SK-N-SH (cell line): ENCODE measurements around the gene EPHA3. TPM values are rescaled to one million over a fixed set of nuclear protein-coding genes. Genes with fewer than 3 reads are reported as not detected.

Experiments used
- CTCF ChIA-PET: fragments of 300-600, 350-600 bp; formaldehyde crosslinking; extraction: SDS; loops from one replicate; lab custom pipeline; 2021; lab: Yijun Ruan, JAX
- POLR2A ChIA-PET: fragments of 350-600 bp; sonication (Branson Sonifier 250); formaldehyde crosslinking; extraction: SDS; loops from one replicate; lab custom pipeline; 2020; ENCODE audit warnings: antibody characterized with exemption, inconsistent platforms; lab: Yijun Ruan, JAX
- DNase-seq: peaks from one replicate; pipeline ENCODE4 v3.0.0; 2012
- H2AFZ ChIP-seq: fragments of 200-600 bp; sonication (generic); 2 replicates; pipeline ENCODE4 v1.8.1; 2016; ENCODE audit warnings: antibody characterized with exemption, mild to moderate bottlenecking, low read depth
- H3F3A ChIP-seq: fragments of 200-600 bp; sonication (generic); replicated peaks from 2 replicates; pipeline ENCODE3; 2016; ENCODE audit warnings: antibody characterized with exemption, mild to moderate bottlenecking; ENCODE audit not compliant: insufficient read depth
- H3K27ac ChIP-seq, 2 experiments: fragments of 200-500 bp in 1 of 2; fragments of 200-600 bp in 1 of 2; sonication (Bioruptor generic) in 1 of 2; sonication (generic), shearing (Covaris generic) in 1 of 2; 2 replicates each; pipeline versions ENCODE4 v1.5.1 to v1.6.1; 2014 to 2016; ENCODE audit warnings: low read depth in 2 of 2, inconsistent platforms in 1 of 2, low read length in 1 of 2, mild to moderate bottlenecking in 1 of 2, mixed read lengths in 1 of 2
- H3K27me3 ChIP-seq: fragments of 200-600 bp; sonication (generic), shearing (Covaris generic); 2 replicates; pipeline ENCODE4 v1.6.1; 2016; ENCODE audit warnings: mixed run types; ENCODE audit not compliant: insufficient read depth
- H3K36me3 ChIP-seq, 2 experiments: fragments of 200-500 bp in 1 of 2; fragments of 200-600 bp in 1 of 2; sonication (Bioruptor generic) in 1 of 2; sonication (generic) in 1 of 2; replicated peaks in 1 of 2; 2 replicates each; pipeline versions ENCODE3 to v1.5.1; 2014 to 2016; ENCODE audit warnings: low read length in 1 of 2, mild to moderate bottlenecking in 1 of 2; ENCODE audit not compliant: insufficient read depth in 2 of 2, control insufficient read depth in 1 of 2
- H3K4me1 ChIP-seq, 2 experiments: fragments of 200-500 bp in 1 of 2; fragments of 200-600 bp in 1 of 2; sonication (Bioruptor generic) in 1 of 2; sonication (generic), shearing (Covaris generic) in 1 of 2; 2 replicates each; pipeline versions ENCODE4 v1.5.1 to v1.6.1; 2014 to 2016; ENCODE audit warnings: low read depth in 1 of 2, low read length in 1 of 2, mixed run types in 1 of 2; ENCODE audit not compliant: insufficient read depth in 2 of 2, control insufficient read depth in 1 of 2
- H3K4me2 ChIP-seq: fragments of 200-600 bp; sonication (generic), shearing (Covaris generic); 2 replicates; pipeline ENCODE4 v1.6.1; 2017; ENCODE audit warnings: mixed run types
- H3K4me3 ChIP-seq, 2 experiments: fragments of 200-500 bp in 1 of 2; fragments of 200-600 bp in 1 of 2; sonication (Bioruptor generic) in 1 of 2; sonication (generic), shearing (Covaris generic) in 1 of 2; 2 replicates each; pipeline versions ENCODE4 v1.5.1 to v1.8.1; 2014 to 2016; ENCODE audit warnings: low read depth in 2 of 2, inconsistent platforms in 1 of 2, low read length in 1 of 2, mild to moderate bottlenecking in 1 of 2, mixed read lengths in 1 of 2, moderate library complexity in 1 of 2
- H3K79me2 ChIP-seq: fragments of 200-600 bp; sonication (generic); 2 replicates; pipeline ENCODE4 v1.8.1; 2017; ENCODE audit warnings: mild to moderate bottlenecking; ENCODE audit not compliant: insufficient read depth
- H3K9ac ChIP-seq: fragments of 200-600 bp; sonication (generic); 2 replicates; pipeline ENCODE4 v1.6.1; 2017; ENCODE audit warnings: mixed run types
- H3K9me2 ChIP-seq: fragments of 200-600 bp; sonication (generic); 2 replicates; pipeline ENCODE4 v1.6.1; 2017; ENCODE audit warnings: mixed run types
- H3K9me3 ChIP-seq: fragments of 200-600 bp; sonication (generic); 2 replicates; pipeline ENCODE4 v1.6.1; 2017; ENCODE audit warnings: mixed run types, mild to moderate bottlenecking, moderate library complexity
- H4K20me1 ChIP-seq: fragments of 200-600 bp; sonication (generic); 2 replicates; pipeline ENCODE4 v1.6.1; 2017; ENCODE audit warnings: mild to moderate bottlenecking, mixed run types; ENCODE audit not compliant: insufficient read depth
- CHD2 ChIP-seq: fragments of 150-350 bp; IDR thresholded peaks from 2 replicates; pipeline ENCODE4 v1.6.1; 2018; ENCODE audit warnings: low read length; ENCODE audit not compliant: partially characterized antibody
- ELF1 ChIP-seq: IDR thresholded peaks from 2 replicates; pipeline ENCODE4 v1.4.0; 2012
- EZH2phosphoT487 ChIP-seq: fragments of 200-600 bp; sonication (generic); IDR thresholded peaks from 2 replicates; pipeline ENCODE4 v1.6.1; 2017; ENCODE audit warnings: low read depth, mixed run types, mild to moderate bottlenecking, antibody characterized with exemption, moderate library complexity, borderline replicate concordance
- FOSL2 ChIP-seq: IDR thresholded peaks from 2 replicates; pipeline ENCODE4 v1.4.0; 2012; ENCODE audit warnings: low read depth, mild to moderate bottlenecking, moderate library complexity, borderline replicate concordance
- FOXJ3 ChIP-seq: sonication (generic); formaldehyde crosslinking; IDR thresholded peaks from 2 replicates; pipeline ENCODE4 v1.5.1; 2020; ENCODE audit warnings: mild to moderate bottlenecking, missing genetic modification reagents
- FOXM1 ChIP-seq: IDR thresholded peaks from 2 replicates; pipeline ENCODE4 v1.4.0; 2012; ENCODE audit warnings: low read depth, mild to moderate bottlenecking
- GABPA ChIP-seq: IDR thresholded peaks from 2 replicates; pipeline ENCODE4 v1.4.0; 2012; ENCODE audit warnings: low read depth, mild to moderate bottlenecking
- GATA2 ChIP-seq: sonication (generic); formaldehyde crosslinking; IDR thresholded peaks from 2 replicates; pipeline ENCODE4 v1.5.0; 2020; ENCODE audit warnings: mild to moderate bottlenecking, missing genetic modification reagents
- NFIC ChIP-seq: IDR thresholded peaks from 2 replicates; pipeline ENCODE4 v1.4.0; 2012; ENCODE audit warnings: borderline replicate concordance
- NRF1 ChIP-seq: IDR thresholded peaks from 2 replicates; pipeline ENCODE4 v1.6.1; 2012; ENCODE audit warnings: low read depth, mild to moderate bottlenecking, low read length
- PBX3 ChIP-seq: IDR thresholded peaks from 2 replicates; pipeline ENCODE4; 2012
- POLR2AphosphoS5 ChIP-seq: IDR thresholded peaks from 2 replicates; pipeline ENCODE4 v1.6.1; 2012; ENCODE audit warnings: low read depth, low read length
- RAD21 ChIP-seq: IDR thresholded peaks from 2 replicates; pipeline ENCODE4 v1.6.1; 2012; ENCODE audit warnings: mild to moderate bottlenecking, low read length
- RXRA ChIP-seq: IDR thresholded peaks from 2 replicates; pipeline ENCODE4 v1.4.0; 2012; ENCODE audit warnings: low read depth, mild to moderate bottlenecking, borderline replicate concordance
- TAF1 ChIP-seq: IDR thresholded peaks from 2 replicates; pipeline ENCODE4 v1.6.1; 2012; ENCODE audit warnings: low read depth, mild to moderate bottlenecking, low read length, moderate library complexity, borderline replicate concordance
- ZBTB33 ChIP-seq: IDR thresholded peaks from 2 replicates; pipeline ENCODE4 v1.4.0; 2012; ENCODE audit warnings: low read depth, borderline replicate concordance
- WGBS: methylation state at CpG from one replicate; pipeline ENCODE4 v1.1.6; 2017; ENCODE audit warnings: low lambda C conversion rate; 5-methylcytosine and 5-hydroxymethylcytosine counted together
- polyA plus RNA-seq, 3 experiments: library from polyadenylated mRNA; depleted of rRNA; stranded (reverse); fragments of >200 nt; gene quantifications; 2 replicates each; pipeline ENCODE4 v1.2.3, GENCODE V29; 2012
- TF ChIP-seq, protein P1 (sequence below): IDR thresholded peaks from 2 replicates; pipeline ENCODE4 v1.4.0; 2012; ENCODE audit warnings: low read depth, borderline replicate concordance

EPHA3 gene
- polyA plus RNA-seq, 1 of the 3 experiments (the other 2 are of a cell fraction): not detected

DNA sequence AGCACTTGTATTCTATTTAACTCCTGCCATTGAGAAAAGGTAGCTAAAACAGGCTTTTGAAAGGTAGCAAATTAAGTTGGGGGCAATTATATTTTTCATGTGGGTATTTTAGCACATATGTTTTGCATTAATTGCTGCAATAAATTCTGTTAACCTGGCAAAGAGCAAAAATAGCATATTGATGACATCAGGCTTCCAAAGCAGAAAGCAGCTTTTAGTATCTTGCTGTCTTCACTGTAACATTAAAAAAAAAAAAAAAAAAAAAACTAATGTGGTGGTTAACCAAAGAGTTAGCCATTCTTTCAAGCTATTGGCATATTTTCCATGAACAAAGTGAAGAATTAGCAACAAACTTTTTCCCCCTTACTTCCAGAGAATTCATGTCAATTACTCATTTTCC is 9.1 kb downstream of the EPHA3 start:
- Histone ChIP-seq H3K9ac (no peak overlapping the region), H3K27me3 (peaks cover 5% of the 10 kb centered on the region; the same call in 1 of the 2 replicates), H3K36me3 (no peaks in the 10 kb centered on the region), H3K4me2 (no peak overlapping the region), H3F3A (no peaks in the 10 kb centered on the region), H3K79me2 (no peaks in the 10 kb centered on the region), H2AFZ (no peak overlapping the region), H3K9me3 (no peaks in the 10 kb centered on the region), H3K4me1 (no peaks in the 10 kb centered on the region; a peak in 2 of 4 replicates), H4K20me1 (no peaks in the 10 kb centered on the region), H3K4me3 (no peak overlapping the region), H3K27ac (no peak overlapping the region), H3K9me2 (no peaks in the 10 kb centered on the region)
- DNase-seq: no peak
- POLR2A ChIA-PET: no interaction called here
- CTCF ChIA-PET: no interaction called here
- TF ChIP-seq, protein P1, sequence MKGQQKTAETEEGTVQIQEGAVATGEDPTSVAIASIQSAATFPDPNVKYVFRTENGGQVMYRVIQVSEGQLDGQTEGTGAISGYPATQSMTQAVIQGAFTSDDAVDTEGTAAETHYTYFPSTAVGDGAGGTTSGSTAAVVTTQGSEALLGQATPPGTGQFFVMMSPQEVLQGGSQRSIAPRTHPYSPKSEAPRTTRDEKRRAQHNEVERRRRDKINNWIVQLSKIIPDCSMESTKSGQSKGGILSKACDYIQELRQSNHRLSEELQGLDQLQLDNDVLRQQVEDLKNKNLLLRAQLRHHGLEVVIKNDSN: no peak
- TF ChIP-seq FOXM1: no peak
- TF ChIP-seq GATA2: no peak
- no peak for TF ChIP-seq ZBTB33

GRCh38 chr3:89138048-89138447 is 30.6 kb downstream of the EPHA3 start:
- no peaks in the 10 kb centered on the region for H3K27me3 ChIP-seq
- no peaks in the 10 kb centered on the region for H3K9me3 ChIP-seq
- ChIA-PET POLR2A (no interaction called here), CTCF (no interaction called here)
- WGBS: 3% methylated on average over 2 of the region's 2 CpGs
- no peak overlapping the region for H3K9ac ChIP-seq
- H3K4me1 ChIP-seq: no peaks in the 10 kb centered on the region
- H3K79me2 ChIP-seq: no peaks in the 10 kb centered on the region
- no peak for TF ChIP-seq EZH2phosphoT487
- no peak for TF ChIP-seq CHD2
- no peak for TF ChIP-seq FOSL2
- TF ChIP-seq RAD21: no peak
- no peak for TF ChIP-seq FOXJ3 (CRISPR knock-in tag)
- no peak for TF ChIP-seq RXRA
- no peak for TF ChIP-seq GABPA
- no peak for TF ChIP-seq ELF1
- no peak for TF ChIP-seq POLR2AphosphoS5
- TF ChIP-seq TAF1: no peak
- TF ChIP-seq NFIC: no peak
- TF ChIP-seq NRF1: no peak
- TF ChIP-seq PBX3: no peak
- no peaks in the 10 kb centered on the region for H3K36me3 ChIP-seq
- H4K20me1 ChIP-seq: no peaks in the 10 kb centered on the region
- no peak for DNase-seq
- H3K4me2 ChIP-seq: no peak overlapping the region
- H3K9me2 ChIP-seq: no peaks in the 10 kb centered on the region
- no peak overlapping the region for H2AFZ ChIP-seq
- no peak overlapping the region for H3K27ac ChIP-seq
- H3F3A ChIP-seq: no peaks in the 10 kb centered on the region
- no peak overlapping the region for H3K4me3 ChIP-seq
